SK-MEL-5 (cell line): ENCODE results near the gene C11orf58. TPM values are rescaled to one million over a fixed set of nuclear protein-coding genes. Genes with fewer than 3 reads are reported as not detected.

Source experiments
- DNase-seq: peaks from one replicate; pipeline ENCODE4 v3.0.0-alpha.2; 2016; ENCODE audit warnings: low read depth, low spot score
- in situ Hi-C: cut with HindIII; loops from 2 replicates; pipeline ENCODE4 v1.10.0; 2016; ENCODE audit warnings: low sequenced_read_pairs, high pct_unique_total_duplicates, low pct_unique_long_range_greater_than_20kb
- total RNA-seq: library from RNA; depleted of rRNA; stranded (reverse); fragments of >200 nt; shearing (Covaris generic); gene quantifications from 2 replicates; pipeline ENCODE4 v1.2.3, GENCODE V29; 2014

C11orf58 gene
- total RNA-seq, 1 experiment from 2014 or later: 155 TPM

GRCh38 chr11:16791191-16791961 lies 52.9 kb downstream of the C11orf58 start:
- in situ Hi-C loops: no loop called here
- peak; percentile 68 for DNase-seq

GRCh38 chr11:16792426-16792825 lies 54.0 kb downstream of the C11orf58 start:
- DNase-seq: no peak

GRCh38 chr11:16793009-16793408 lies 54.6 kb downstream of the C11orf58 start:
- DNase-seq: no peak

More at GRCh38 chr11:16792426-16792825, 54.0 kb downstream of the C11orf58 start:
- in situ Hi-C loops: no loop called here

GRCh38 chr11:16793511-16793910 lies 55.1 kb downstream of the C11orf58 start:
- DNase-seq: no peak
- in situ Hi-C loops: no loop called here

More at GRCh38 chr11:16793009-16793408, 54.6 kb downstream of the C11orf58 start:
- in situ Hi-C loops: no loop called here

- no peak for DNase-seq
- in situ Hi-C loops: no loop called here
Measured at GRCh38 chr11:16794047-16794818, 55.8 kb downstream of the C11orf58 start.

- DNase-seq: no peak
- in situ Hi-C loops: no loop called here
Measured at GRCh38 chr11:16795146-16795545, 56.7 kb downstream of the C11orf58 start.

- in situ Hi-C loops: no loop called here
- no peak for DNase-seq
Measured at GRCh38 chr11:16796311-16796710, 57.9 kb downstream of the C11orf58 start.

- DNase-seq: no peak
- in situ Hi-C loops: no loop called here
Measured at GRCh38 chr11:16797776-16798175, 59.3 kb downstream of the C11orf58 start.

GRCh38 chr11:16799221-16799620 lies 60.8 kb downstream of the C11orf58 start:
- in situ Hi-C loops: no loop called here
- no peak for DNase-seq

- in situ Hi-C loops: no loop called here
- no peak for DNase-seq
Measured at GRCh38 chr11:16799890-16800289, 61.4 kb downstream of the C11orf58 start.

GRCh38 chr11:16800382-16800781 lies 61.9 kb downstream of the C11orf58 start:
- in situ Hi-C loops: no loop called here

GRCh38 chr11:16801288-16801980 lies 63.0 kb downstream of the C11orf58 start:
- DNase-seq: no peak
- in situ Hi-C loops: no loop called here

More at GRCh38 chr11:16800382-16800781, 61.9 kb downstream of the C11orf58 start:
- DNase-seq: no peak

GRCh38 chr11:16804104-16804947 lies 65.9 kb downstream of the C11orf58 start:
- DNase-seq: no peak
- in situ Hi-C loops: no loop called here

GRCh38 chr11:16805938-16806337 lies 67.5 kb downstream of the C11orf58 start:
- no peak for DNase-seq
- in situ Hi-C loops: no loop called here

GRCh38 chr11:16806791-16807190 lies 68.3 kb downstream of the C11orf58 start:
- in situ Hi-C loops: no loop called here
- no peak for DNase-seq

GRCh38 chr11:16807306-16807705 lies 68.9 kb downstream of the C11orf58 start:
- DNase-seq: no peak
- in situ Hi-C loops: no loop called here
